Common myeloid progenitor, CD34-positive (primary cell): ENCODE measurements around the gene NDUFS3.
"Not testable (repeated sequence)": the region's sequence is repeated elsewhere in the genome, so short reads cannot be mapped to it uniquely, and the experiment has no call there.

Experiments
- CTCF ChIA-PET: fragments of 350-600 bp; sonication (Branson Sonifier 250); formaldehyde crosslinking; loops from one replicate; lab custom pipeline; 2021; ENCODE audit warnings: antibody characterized with exemption; lab: Charles Lee
- POLR2A ChIA-PET: fragments of 350-600 bp; sonication (Branson Sonifier 250); formaldehyde crosslinking; loops from one replicate; lab custom pipeline; 2021; ENCODE audit warnings: antibody characterized with exemption; lab: Charles Lee
- DNase-seq, 3 donors: peaks; one replicate each; pipeline versions ENCODE4 v3.0.0 to v3.0.0-alpha.2; 2013
- H3K27ac ChIP-seq, 2 experiments: 1 replicate in 1 of 2; 2 replicates in 1 of 2; pipeline ENCODE4 v1.7.0; 2013; ENCODE audit warnings: inconsistent platforms in 2 of 2, low read length in 2 of 2, mild to moderate bottlenecking in 2 of 2, low read depth in 1 of 2, moderate library complexity in 1 of 2; ENCODE audit not compliant: severe bottlenecking in 2 of 2, insufficient read depth in 1 of 2, poor library complexity in 1 of 2
- H3K27me3 ChIP-seq, 5 experiments: replicated peaks in 2 of 5; 1 replicate in 3 of 5; 2 replicates in 2 of 5; pipeline versions ENCODE4 v1.6.1 to v1.7.0; 2013; ENCODE audit warnings: low read length in 4 of 5, mild to moderate bottlenecking in 2 of 5, moderate library complexity in 2 of 5, inconsistent platforms in 1 of 5; ENCODE audit not compliant: insufficient read depth in 5 of 5, control insufficient read depth in 4 of 5
- H3K36me3 ChIP-seq, 4 experiments: 1 replicate in 2 of 4; 2 replicates in 2 of 4; pipeline versions ENCODE4 v1.6.1 to v1.7.0; 2013; ENCODE audit warnings: low read length in 3 of 4, control low read depth in 1 of 4, mild to moderate bottlenecking in 1 of 4; ENCODE audit not compliant: control insufficient read depth in 4 of 4, insufficient read depth in 4 of 4
- H3K4me1 ChIP-seq, 4 experiments: 1 replicate in 3 of 4; 2 replicates in 1 of 4; pipeline versions ENCODE4 v1.6.1 to v1.7.1; 2013; ENCODE audit warnings: low read length in 3 of 4, mild to moderate bottlenecking in 3 of 4, control low read depth in 1 of 4, inconsistent platforms in 1 of 4, moderate library complexity in 1 of 4; ENCODE audit not compliant: control insufficient read depth in 4 of 4, insufficient read depth in 4 of 4; ENCODE audit errors: control extremely low read depth in 1 of 4
- H3K4me3 ChIP-seq, 7 experiments: 1 replicate in 4 of 7; 2 replicates in 3 of 7; pipeline versions ENCODE4 v1.5.1 to v1.7.0; 2013; ENCODE audit warnings: mild to moderate bottlenecking in 7 of 7, low read length in 6 of 7, moderate library complexity in 6 of 7, inconsistent platforms in 2 of 7, low read depth in 2 of 7, control low read depth in 1 of 7; ENCODE audit not compliant: insufficient read depth in 4 of 7, control insufficient read depth in 1 of 7; ENCODE audit errors: extremely low read depth in 1 of 7
- H3K9me3 ChIP-seq, 5 experiments: 1 replicate in 4 of 5; 2 replicates in 1 of 5; pipeline versions ENCODE4 v1.6.1 to v1.7.1; 2013; ENCODE audit warnings: low read length in 4 of 5, mild to moderate bottlenecking in 2 of 5, inconsistent platforms in 1 of 5, low read depth in 1 of 5, moderate library complexity in 1 of 5; ENCODE audit not compliant: control insufficient read depth in 4 of 5, insufficient read depth in 2 of 5; ENCODE audit errors: control extremely low read depth in 1 of 5
- WGBS: methylation state at CpG from one replicate; pipeline ENCODE4 v1.1.5; 2013; ENCODE audit not compliant: insufficient coverage; 5-methylcytosine and 5-hydroxymethylcytosine counted together

NDUFS3 gene

DNA sequence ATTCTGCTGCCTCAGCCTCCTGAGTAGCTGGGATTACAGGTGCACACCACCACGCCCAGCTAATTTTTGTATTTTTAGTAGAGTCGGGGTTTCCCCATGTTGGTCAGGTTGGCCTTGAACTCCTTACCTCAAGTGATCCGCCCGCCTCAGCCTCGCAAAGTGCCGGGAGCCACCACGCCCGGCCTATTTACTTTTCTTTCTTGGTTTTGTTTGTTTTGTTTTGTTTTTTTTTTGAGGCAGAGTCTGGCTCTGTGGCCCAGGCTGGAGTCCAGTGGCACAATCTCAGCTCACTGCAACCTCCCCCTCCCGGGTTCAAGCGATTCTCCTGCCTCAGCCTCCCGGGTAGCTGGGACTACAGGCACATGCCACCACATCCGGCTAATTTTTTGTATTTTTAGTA, 21.9 kb upstream of the NDUFS3 start:
- H3K9me3 ChIP-seq, H3K27me3 ChIP-seq, H3K4me3 ChIP-seq, H3K36me3 ChIP-seq, POLR2A ChIA-PET, H3K27ac ChIP-seq, DNase-seq: not testable (repeated sequence)
- CTCF ChIA-PET = interaction anchor here (0.7 to 1.4 kb wide), 5 partner anchors 8 to 61 kb away, joined by 3 to 7 read pairs (median 3); partner anchors contain the start of gene PTPMT1
- peaks cover 5 to 19% (median 11%) of the 10 kb centered on the region in 4 experiments for H3K4me1 ChIP-seq
- WGBS = 97% methylated on average over 6 of the region's 12 CpGs

DNA sequence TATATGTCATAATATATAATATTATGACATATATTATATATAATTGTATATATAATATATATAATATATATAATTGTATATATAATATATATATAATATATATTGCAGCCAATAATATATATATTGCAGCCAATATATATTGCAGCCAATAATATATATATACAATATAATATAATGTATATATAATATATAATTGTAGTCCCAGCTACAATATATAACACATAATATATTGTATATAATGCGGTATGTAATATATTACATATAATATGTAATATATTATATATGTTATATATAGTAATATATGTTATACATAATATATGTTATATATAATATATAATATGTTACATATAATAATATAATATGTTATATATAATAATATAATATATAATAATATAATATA, 20.2 kb upstream of the NDUFS3 start:
- WGBS = no CpG with 5 or more reads among the region's 1 CpG
- Histone ChIP-seq H3K27me3 (no peaks in the 10 kb centered on the region), H3K4me3 (no peak overlapping the region), H3K27ac (no peak overlapping the region), H3K36me3 (peaks cover 0 to 2% (median 0%) of the 10 kb centered on the region in 4 experiments), H3K9me3 (no peaks in the 10 kb centered on the region), H3K4me1 (peaks cover 0 to 6% (median 3%) of the 10 kb centered on the region in 4 experiments)
- no peak for DNase-seq
- ChIA-PET CTCF (interaction anchor here (1.0 kb wide), 1 partner anchor 18 kb away, joined by 3 read pairs; no protein-coding TSS in a partner anchor), POLR2A (no interaction called here)

DNA sequence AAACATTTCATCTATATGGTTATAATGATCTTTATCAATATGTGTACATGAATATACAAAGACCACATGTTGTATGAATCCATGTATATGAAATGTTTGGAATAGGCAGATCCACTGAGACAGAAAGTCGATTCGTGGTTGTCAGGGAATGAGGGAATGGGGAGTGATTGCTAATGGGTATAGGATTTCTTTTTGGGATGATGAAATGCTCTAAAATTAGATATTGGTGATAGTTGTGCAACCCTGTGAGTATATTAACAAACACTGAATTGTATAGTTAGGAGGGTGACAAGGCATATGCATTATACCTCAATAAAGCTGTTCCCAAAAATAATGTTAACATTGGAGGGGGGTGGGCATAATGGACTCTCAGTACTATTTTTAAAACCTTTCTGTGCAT, 18.4 kb upstream of the NDUFS3 start:
- no peak overlapping the region for H3K4me3 ChIP-seq
- no peak overlapping the region for H3K27ac ChIP-seq
- ChIA-PET POLR2A (no interaction called here), CTCF (no interaction called here)
- no peaks in the 10 kb centered on the region for H3K9me3 ChIP-seq
- H3K36me3 ChIP-seq = peaks cover 0 to 2% (median 0%) of the 10 kb centered on the region in 4 experiments
- H3K27me3 ChIP-seq = no peaks in the 10 kb centered on the region
- WGBS = 95% methylated on average over 2 of the region's 2 CpGs
- H3K4me1 ChIP-seq = peaks cover 3 to 8% (median 7%) of the 10 kb centered on the region in 4 experiments
- DNase-seq = no peak

DNA sequence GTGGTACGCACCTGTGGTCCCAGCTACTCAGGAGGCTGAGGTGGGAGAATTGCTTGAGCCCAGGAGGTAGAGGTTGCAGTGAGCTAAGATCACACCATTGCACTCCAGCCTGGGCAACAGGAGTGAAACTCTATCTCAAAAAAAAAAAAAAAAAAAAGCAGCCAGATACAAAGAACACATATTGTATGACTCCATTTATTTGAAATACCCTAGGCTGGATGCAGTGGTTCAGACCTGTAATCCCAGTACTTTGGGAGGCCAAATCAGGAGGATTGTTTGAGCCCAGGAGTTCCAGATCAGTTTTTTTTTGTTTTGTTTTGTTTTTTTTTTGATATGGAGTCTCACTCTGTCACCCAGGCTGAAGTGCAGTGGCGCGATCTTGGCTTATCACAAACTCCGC, 16.5 kb upstream of the NDUFS3 start:
- H3K27me3 ChIP-seq, H3K9me3 ChIP-seq, H3K27ac ChIP-seq, H3K4me3 ChIP-seq, DNase-seq, POLR2A ChIA-PET, H3K36me3 ChIP-seq: not testable (repeated sequence)
- peaks cover 6 to 16% (median 14%) of the 10 kb centered on the region in 4 experiments for H3K4me1 ChIP-seq
- 86% methylated on average over 4 of the region's 4 CpGs for WGBS
- CTCF ChIA-PET = interaction anchor here (0.6 kb wide), 1 partner anchor 14 kb away, joined by 3 read pairs; no protein-coding TSS in a partner anchor

DNA sequence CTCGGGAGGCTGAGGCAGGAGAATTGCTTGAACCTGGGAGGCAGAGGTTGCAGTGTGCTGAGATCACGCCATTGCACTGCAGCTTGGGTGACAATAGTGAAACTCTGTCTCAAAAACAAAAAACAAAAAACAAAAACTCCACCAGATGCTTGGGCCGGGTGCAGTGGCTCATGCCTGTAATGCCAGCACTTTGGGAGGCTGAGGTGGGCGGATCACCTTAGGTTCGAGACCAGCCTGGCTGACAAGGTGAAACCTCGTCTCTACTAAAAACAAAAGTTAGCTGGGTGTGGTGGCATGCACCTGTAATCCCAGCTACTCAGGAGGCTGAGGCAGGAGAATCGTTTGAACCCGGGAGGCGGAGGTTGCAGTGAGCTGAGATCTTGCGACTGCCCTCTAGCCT, 14.5 kb upstream of the NDUFS3 start:
- H3K9me3 ChIP-seq, H3K27me3 ChIP-seq, DNase-seq, H3K27ac ChIP-seq, H3K36me3 ChIP-seq: not testable (repeated sequence)
- Histone ChIP-seq H3K4me1 (peaks cover 6 to 16% (median 14%) of the 10 kb centered on the region in 4 experiments), H3K4me3 (peak overlapping the region in 3 of 7 experiments; percentile 77 to 90 (median 83))
- WGBS = 99% methylated on average over 7 of the region's 10 CpGs
- CTCF ChIA-PET = interaction anchor here (0.9 to 4.0 kb wide), 9 partner anchors 8 to 55 kb away, joined by 3 to 23 read pairs (median 4); partner anchors contain the start of gene CELF1
- POLR2A ChIA-PET = interaction anchor here (0.6 to 0.9 kb wide), 2 partner anchors 11 to 1287 kb away, joined by 4 read pairs; no protein-coding TSS in a partner anchor

DNA sequence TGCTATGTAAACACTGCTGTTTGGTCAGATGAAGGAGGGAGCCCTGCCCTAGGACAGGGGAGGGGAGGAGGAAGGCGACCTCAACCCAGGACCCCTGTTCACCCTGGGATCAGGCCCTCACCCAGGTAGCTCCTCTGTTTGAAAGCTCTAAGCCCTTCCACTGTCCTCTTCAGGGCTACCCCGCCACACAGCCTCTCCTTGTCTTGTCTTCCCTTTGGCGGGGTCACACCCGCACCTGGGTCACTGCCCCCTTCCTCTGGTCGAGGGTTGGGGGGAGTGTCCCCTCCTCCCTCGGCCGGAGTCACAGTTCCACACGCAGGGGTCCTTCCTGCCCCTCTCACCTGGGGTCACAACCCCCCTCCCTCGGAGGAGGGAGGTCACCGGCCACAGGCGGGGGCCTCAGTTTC, 13.9 kb upstream of the NDUFS3 start:
- DNase-seq = no peak

More for the DNA sequence above, 13.9 kb upstream of the NDUFS3 start:
- Histone ChIP-seq H3K36me3 (peaks cover 0 to 15% (median 7%) of the 10 kb centered on the region in 4 experiments), H3K4me1 (peaks cover 6 to 16% (median 14%) of the 10 kb centered on the region in 4 experiments), H3K27me3 (no peaks in the 10 kb centered on the region), H3K4me3 (peak overlapping the region; percentile 19 to 93 (median 83)), H3K9me3 (no peaks in the 10 kb centered on the region), H3K27ac (peak overlapping the region; percentile 80 to 90)
- ChIA-PET POLR2A (interaction anchor here (0.6 to 1.7 kb wide), 4 partner anchors 12 to 1288 kb away, joined by 3 to 11 read pairs (median 4); no protein-coding TSS in a partner anchor), CTCF (interaction anchor here (0.9 to 4.0 kb wide), 9 partner anchors 8 to 55 kb away, joined by 3 to 23 read pairs (median 4); partner anchors contain the start of gene CELF1)
- WGBS = 0% methylated on average over 7 of the region's 11 CpGs
